ENCODE results near the gene PRKRA. TPM values are rescaled to one million over a fixed set of nuclear protein-coding genes. Genes with fewer than 3 reads are reported as not detected.

PRKRA gene
- total and polyA plus RNA-seq, 2 experiments from 2014 or later: 44.0 to 67.1 TPM

DNA sequence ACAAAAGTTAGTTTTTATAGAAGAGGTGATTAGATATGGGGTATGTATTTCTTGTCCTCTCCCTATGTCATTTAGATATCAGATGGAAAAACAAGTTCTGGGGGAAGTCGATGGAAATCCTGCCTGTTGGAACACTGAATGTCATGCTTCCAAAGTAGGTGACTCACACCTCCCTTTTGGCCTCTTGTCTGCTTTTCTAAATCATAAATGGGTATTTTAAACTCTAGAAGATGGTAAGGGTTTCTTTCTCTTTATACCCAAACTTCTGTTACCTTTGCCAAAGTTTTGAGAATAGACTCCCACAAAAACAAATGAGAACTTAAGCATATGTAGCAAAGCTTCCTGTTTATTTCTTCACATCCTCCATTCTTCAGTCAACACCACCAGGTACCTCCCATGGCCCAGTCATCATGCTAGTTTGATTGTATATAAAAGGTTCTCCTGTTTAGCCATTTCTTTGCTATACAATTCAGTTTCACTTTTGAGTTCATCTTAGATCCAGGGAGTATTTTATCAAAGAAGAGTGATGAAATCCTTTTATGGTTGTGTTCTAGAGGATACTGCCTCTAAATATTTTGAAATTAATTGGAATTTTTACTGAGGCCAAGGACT lies 63.9 kb downstream of the PRKRA start (continued):
- TF ChIP-seq, protein P1, sequence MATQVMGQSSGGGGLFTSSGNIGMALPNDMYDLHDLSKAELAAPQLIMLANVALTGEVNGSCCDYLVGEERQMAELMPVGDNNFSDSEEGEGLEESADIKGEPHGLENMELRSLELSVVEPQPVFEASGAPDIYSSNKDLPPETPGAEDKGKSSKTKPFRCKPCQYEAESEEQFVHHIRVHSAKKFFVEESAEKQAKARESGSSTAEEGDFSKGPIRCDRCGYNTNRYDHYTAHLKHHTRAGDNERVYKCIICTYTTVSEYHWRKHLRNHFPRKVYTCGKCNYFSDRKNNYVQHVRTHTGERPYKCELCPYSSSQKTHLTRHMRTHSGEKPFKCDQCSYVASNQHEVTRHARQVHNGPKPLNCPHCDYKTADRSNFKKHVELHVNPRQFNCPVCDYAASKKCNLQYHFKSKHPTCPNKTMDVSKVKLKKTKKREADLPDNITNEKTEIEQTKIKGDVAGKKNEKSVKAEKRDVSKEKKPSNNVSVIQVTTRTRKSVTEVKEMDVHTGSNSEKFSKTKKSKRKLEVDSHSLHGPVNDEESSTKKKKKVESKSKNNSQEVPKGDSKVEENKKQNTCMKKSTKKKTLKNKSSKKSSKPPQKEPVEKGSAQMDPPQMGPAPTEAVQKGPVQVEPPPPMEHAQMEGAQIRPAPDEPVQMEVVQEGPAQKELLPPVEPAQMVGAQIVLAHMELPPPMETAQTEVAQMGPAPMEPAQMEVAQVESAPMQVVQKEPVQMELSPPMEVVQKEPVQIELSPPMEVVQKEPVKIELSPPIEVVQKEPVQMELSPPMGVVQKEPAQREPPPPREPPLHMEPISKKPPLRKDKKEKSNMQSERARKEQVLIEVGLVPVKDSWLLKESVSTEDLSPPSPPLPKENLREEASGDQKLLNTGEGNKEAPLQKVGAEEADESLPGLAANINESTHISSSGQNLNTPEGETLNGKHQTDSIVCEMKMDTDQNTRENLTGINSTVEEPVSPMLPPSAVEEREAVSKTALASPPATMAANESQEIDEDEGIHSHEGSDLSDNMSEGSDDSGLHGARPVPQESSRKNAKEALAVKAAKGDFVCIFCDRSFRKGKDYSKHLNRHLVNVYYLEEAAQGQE (IDR thresholded peaks at IDR 0.05; ENCODE audit: unreplicated experiment): no peak

DNA sequence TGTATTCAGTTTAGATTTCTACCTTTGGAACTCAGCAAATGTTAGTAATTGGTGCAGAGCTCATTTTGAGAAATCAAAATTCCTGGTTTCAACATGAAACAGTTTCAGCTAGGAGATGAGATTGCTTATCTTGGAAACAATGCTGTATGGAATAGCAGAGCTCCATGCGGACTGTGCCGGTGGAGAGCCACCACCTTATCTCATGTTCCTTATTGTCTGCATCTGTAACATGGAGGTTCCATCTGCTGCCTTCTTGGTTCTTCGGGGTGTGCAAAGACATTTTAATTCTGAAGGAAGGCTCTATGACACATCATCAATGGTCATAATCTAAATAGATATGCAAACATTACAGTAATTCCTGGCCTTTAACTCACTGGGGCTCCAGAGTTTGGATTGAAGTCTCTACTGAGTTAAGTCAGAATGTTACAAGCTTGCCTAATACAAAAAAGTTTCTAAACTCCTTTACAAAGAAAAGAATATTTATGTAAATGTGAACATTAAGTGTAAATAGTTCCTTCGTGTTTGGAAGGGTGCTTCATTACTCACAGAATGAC lies 65.3 kb downstream of the PRKRA start:
- H3K27me3 Mint-ChIP-seq (ENCODE audit: insufficient read depth, low read depth, poor library complexity): no peaks in the 10 kb centered on the region
- no peaks in the 10 kb centered on the region for H3K36me3 Mint-ChIP-seq (ENCODE audit: low read depth)
- H3F3A ChIP-seq (replicated peaks; ENCODE audit: low read depth): no peaks in the 10 kb centered on the region
- H3K27me3 ChIP-seq (ENCODE audit: insufficient read depth): no peaks in the 10 kb centered on the region
- no peak overlapping the region for H3K4me3 Mint-ChIP-seq
- peaks cover 10% of the 10 kb centered on the region; the same call in 1 of the 2 replicates for H3K4me1 ChIP-seq (ENCODE audit: insufficient read depth)
- H3K4me1 Mint-ChIP-seq: peaks cover 13% of the 10 kb centered on the region; the same call in 2 of the 3 replicates
- no peak overlapping the region for H3K27ac ChIP-seq (ENCODE audit: low read depth)
- H3K4me3 ChIP-seq: no peak overlapping the region
- DNase-seq (ENCODE audit: low spot score) (no peak), ATAC-seq (no peak)
- no peak overlapping the region for H2AFZ ChIP-seq
- no peak overlapping the region for H3K4me2 ChIP-seq
- no peaks in the 10 kb centered on the region for H3K36me3 ChIP-seq (ENCODE audit: insufficient read depth)
- no peak overlapping the region for H3K27ac Mint-ChIP-seq
- H3K9me2 ChIP-seq (ENCODE audit: insufficient read depth): no peaks in the 10 kb centered on the region
- no peaks in the 10 kb centered on the region for H3K9me3 Mint-ChIP-seq
- no peaks in the 10 kb centered on the region for H4K20me1 ChIP-seq (replicated peaks; ENCODE audit: insufficient read depth)
- no peaks in the 10 kb centered on the region for H3K79me2 ChIP-seq (replicated peaks; ENCODE audit: insufficient read depth)
- TF ChIP-seq, protein P2, sequence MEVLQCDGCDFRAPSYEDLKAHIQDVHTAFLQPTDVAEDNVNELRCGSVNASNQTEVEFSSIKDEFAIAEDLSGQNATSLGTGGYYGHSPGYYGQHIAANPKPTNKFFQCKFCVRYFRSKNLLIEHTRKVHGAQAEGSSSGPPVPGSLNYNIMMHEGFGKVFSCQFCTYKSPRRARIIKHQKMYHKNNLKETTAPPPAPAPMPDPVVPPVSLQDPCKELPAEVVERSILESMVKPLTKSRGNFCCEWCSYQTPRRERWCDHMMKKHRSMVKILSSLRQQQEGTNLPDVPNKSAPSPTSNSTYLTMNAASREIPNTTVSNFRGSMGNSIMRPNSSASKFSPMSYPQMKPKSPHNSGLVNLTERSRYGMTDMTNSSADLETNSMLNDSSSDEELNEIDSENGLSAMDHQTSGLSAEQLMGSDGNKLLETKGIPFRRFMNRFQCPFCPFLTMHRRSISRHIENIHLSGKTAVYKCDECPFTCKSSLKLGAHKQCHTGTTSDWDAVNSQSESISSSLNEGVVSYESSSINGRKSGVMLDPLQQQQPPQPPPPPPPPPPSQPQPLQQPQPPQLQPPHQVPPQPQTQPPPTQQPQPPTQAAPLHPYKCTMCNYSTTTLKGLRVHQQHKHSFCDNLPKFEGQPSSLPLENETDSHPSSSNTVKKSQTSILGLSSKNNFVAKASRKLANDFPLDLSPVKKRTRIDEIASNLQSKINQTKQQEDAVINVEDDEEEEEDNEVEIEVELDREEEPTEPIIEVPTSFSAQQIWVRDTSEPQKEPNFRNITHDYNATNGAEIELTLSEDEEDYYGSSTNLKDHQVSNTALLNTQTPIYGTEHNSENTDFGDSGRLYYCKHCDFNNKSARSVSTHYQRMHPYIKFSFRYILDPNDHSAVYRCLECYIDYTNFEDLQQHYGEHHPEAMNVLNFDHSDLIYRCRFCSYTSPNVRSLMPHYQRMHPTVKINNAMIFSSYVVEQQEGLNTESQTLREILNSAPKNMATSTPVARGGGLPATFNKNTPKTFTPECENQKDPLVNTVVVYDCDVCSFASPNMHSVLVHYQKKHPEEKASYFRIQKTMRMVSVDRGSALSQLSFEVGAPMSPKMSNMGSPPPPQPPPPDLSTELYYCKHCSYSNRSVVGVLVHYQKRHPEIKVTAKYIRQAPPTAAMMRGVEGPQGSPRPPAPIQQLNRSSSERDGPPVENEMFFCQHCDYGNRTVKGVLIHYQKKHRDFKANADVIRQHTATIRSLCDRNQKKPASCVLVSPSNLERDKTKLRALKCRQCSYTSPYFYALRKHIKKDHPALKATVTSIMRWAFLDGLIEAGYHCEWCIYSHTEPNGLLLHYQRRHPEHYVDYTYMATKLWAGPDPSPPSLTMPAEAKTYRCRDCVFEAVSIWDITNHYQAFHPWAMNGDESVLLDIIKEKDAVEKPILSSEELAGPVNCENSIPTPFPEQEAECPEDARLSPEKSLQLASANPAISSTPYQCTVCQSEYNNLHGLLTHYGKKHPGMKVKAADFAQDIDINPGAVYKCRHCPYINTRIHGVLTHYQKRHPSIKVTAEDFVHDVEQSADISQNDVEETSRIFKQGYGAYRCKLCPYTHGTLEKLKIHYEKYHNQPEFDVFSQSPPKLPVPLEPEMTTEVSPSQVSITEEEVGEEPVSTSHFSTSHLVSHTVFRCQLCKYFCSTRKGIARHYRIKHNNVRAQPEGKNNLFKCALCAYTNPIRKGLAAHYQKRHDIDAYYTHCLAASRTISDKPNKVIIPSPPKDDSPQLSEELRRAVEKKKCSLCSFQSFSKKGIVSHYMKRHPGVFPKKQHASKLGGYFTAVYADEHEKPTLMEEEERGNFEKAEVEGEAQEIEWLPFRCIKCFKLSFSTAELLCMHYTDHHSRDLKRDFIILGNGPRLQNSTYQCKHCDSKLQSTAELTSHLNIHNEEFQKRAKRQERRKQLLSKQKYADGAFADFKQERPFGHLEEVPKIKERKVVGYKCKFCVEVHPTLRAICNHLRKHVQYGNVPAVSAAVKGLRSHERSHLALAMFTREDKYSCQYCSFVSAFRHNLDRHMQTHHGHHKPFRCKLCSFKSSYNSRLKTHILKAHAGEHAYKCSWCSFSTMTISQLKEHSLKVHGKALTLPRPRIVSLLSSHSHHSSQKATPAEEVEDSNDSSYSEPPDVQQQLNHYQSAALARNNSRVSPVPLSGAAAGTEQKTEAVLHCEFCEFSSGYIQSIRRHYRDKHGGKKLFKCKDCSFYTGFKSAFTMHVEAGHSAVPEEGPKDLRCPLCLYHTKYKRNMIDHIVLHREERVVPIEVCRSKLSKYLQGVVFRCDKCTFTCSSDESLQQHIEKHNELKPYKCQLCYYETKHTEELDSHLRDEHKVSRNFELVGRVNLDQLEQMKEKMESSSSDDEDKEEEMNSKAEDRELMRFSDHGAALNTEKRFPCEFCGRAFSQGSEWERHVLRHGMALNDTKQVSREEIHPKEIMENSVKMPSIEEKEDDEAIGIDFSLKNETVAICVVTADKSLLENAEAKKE (CRISPR knock-in tag; IDR thresholded peaks at IDR 0.05): no peak
- no peak for TF ChIP-seq NANOG (IDR thresholded peaks at IDR 0.05; ENCODE audit: borderline replicate concordance)
- no peak for TF ChIP-seq CREB1 (CRISPR knock-in tag; IDR thresholded peaks at IDR 0.05; ENCODE audit: low read depth)
- TF ChIP-seq POLR2AphosphoS5 (IDR thresholded peaks at IDR 0.05; ENCODE audit: low read depth): no peak
- TF ChIP-seq, protein P3, sequence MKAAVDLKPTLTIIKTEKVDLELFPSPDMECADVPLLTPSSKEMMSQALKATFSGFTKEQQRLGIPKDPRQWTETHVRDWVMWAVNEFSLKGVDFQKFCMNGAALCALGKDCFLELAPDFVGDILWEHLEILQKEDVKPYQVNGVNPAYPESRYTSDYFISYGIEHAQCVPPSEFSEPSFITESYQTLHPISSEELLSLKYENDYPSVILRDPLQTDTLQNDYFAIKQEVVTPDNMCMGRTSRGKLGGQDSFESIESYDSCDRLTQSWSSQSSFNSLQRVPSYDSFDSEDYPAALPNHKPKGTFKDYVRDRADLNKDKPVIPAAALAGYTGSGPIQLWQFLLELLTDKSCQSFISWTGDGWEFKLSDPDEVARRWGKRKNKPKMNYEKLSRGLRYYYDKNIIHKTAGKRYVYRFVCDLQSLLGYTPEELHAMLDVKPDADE (IDR thresholded peaks at IDR 0.05): no peak
- no peak for TF ChIP-seq EZH2phosphoT487 (IDR thresholded peaks at IDR 0.05; ENCODE audit: unreplicated experiment)
- TF ChIP-seq STAT1 (IDR thresholded peaks at IDR 0.05; ENCODE audit: unreplicated experiment): no peak
- TF ChIP-seq, protein P1 (IDR thresholded peaks at IDR 0.05; ENCODE audit: unreplicated experiment): no peak

All from GM23338 (cell line).